ENCODE measurements around the gene SCYL3.
A peak's percentile ranks its signal among the peaks of the same experiment; 100 is the strongest.

SCYL3 gene, protein sequence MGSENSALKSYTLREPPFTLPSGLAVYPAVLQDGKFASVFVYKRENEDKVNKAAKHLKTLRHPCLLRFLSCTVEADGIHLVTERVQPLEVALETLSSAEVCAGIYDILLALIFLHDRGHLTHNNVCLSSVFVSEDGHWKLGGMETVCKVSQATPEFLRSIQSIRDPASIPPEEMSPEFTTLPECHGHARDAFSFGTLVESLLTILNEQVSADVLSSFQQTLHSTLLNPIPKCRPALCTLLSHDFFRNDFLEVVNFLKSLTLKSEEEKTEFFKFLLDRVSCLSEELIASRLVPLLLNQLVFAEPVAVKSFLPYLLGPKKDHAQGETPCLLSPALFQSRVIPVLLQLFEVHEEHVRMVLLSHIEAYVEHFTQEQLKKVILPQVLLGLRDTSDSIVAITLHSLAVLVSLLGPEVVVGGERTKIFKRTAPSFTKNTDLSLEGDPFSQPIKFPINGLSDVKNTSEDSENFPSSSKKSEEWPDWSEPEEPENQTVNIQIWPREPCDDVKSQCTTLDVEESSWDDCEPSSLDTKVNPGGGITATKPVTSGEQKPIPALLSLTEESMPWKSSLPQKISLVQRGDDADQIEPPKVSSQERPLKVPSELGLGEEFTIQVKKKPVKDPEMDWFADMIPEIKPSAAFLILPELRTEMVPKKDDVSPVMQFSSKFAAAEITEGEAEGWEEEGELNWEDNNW

DNA sequence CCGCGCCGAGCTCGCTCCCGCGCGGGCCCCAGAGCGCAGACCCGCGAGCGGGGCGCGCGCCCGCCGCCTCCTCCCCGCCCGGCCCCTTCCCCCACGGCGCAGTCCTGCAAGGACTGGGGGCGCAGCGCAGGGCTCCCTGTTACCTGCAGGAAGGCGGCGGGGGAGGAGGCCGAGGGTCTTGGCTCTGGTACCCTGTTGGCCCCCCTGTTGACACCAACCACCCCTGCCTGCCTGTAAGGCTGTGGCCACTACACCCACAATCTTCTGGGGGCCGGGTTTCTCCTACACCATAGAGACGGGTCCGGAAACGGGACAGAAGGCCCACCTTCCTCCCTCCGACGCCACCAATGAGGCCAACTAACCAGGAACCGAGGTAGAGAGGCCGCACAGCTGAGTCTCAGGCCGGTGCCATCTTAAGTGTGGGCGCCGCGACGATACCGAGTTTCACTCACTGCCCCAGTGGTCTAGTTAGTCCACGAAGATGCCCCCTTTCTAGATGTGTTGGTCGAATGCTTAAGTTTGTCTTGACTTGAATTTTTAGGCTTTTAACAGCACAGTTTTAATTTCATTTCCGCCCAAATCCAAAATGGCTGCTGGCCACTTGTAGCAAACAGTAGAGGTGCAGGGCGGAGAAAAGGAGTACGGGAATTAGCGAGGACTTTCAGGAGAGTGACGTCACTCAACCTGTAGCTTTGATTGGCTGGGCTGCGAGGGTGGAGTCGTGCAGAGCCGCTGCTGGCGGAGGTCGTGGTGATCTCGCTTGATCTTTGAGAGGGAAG lies at the start of gene SCYL3:
Gene SCYL3 (minus strand): TSS at position 252 of the 779 bp plus-strand sequence. CDS start 5,056 bp downstream, outside the sequence.
- TF ChIP-seq EZH2phosphoT487 (conservative IDR thresholded peaks at IDR 0.05; ENCODE audit: low read length): no peak
- TF ChIP-seq, protein P1, sequence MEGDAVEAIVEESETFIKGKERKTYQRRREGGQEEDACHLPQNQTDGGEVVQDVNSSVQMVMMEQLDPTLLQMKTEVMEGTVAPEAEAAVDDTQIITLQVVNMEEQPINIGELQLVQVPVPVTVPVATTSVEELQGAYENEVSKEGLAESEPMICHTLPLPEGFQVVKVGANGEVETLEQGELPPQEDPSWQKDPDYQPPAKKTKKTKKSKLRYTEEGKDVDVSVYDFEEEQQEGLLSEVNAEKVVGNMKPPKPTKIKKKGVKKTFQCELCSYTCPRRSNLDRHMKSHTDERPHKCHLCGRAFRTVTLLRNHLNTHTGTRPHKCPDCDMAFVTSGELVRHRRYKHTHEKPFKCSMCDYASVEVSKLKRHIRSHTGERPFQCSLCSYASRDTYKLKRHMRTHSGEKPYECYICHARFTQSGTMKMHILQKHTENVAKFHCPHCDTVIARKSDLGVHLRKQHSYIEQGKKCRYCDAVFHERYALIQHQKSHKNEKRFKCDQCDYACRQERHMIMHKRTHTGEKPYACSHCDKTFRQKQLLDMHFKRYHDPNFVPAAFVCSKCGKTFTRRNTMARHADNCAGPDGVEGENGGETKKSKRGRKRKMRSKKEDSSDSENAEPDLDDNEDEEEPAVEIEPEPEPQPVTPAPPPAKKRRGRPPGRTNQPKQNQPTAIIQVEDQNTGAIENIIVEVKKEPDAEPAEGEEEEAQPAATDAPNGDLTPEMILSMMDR (IDR thresholded peaks at IDR 0.05; ENCODE audit: insufficient read depth, low read length, poor library complexity, severe bottlenecking): no peak
- H3K9me2 ChIP-seq (replicated peaks; ENCODE audit: insufficient read depth, low read length): no peaks in the 10 kb centered on the region
- H3K27ac ChIP-seq (ENCODE audit: low read depth, low read length): peak within 1 kb of the TSS; percentile 88

DNA sequence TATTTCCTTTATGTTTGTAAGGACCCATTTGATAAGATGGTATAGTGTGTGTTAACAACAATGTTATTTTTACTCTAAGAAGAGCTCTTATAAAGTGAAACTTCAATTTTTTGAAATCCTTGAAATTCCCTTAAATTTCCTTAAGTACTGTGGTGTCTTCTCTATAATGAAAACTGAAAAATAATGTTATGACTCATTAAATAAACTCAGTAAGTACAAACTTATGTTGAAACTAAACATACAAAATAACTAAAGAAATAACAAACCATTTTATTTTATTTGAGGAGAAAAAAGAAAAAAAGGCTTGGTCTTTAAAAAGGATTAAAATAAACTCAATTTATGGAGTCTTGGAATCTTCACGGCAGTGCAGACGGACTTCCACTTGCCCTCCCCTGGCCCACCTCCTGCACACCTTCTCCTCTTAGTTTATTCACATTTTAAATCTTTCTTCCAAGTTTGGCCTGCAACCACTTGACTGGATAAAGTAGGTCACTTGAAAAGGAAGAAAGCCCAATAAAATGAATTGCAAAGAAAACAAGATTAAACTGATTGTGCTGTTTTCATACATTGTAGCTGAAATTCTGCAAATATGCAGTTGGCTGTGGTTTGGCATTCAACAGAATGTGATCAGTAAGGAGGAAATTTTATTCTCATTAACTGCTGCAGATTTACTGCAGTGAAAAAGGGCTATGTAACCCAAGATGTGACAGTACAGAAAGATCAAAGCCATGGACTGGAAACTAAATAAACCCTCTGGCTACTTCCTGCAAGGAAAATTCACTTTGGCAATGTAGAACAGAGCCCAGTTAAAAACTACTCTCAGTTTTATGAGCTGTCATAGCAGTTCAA lies 48.5 kb upstream of the SCYL3 start:
- H3F3A ChIP-seq (ENCODE audit: insufficient read depth): no peaks in the 10 kb centered on the region
- no peak overlapping the region for H3K4me2 ChIP-seq (ENCODE audit: low read depth, low read length, poor library complexity, severe bottlenecking)
- H3K36me3 ChIP-seq (ENCODE audit: low read length): no peaks in the 10 kb centered on the region
- H3K4me3 ChIP-seq (ENCODE audit: insufficient read depth, low read length, poor library complexity, severe bottlenecking): no peak overlapping the region
- H3K27me3 ChIP-seq (ENCODE audit: low read length): no peaks in the 10 kb centered on the region
- no peaks in the 10 kb centered on the region for H3K79me2 ChIP-seq (ENCODE audit: insufficient read depth, low read length)
- no peak overlapping the region for H3K27ac ChIP-seq (ENCODE audit: low read depth, low read length)
- H4K20me1 ChIP-seq (ENCODE audit: low read depth, low read length): no peaks in the 10 kb centered on the region
- TF ChIP-seq, protein P1 (IDR thresholded peaks at IDR 0.05; ENCODE audit: insufficient read depth, low read length, poor library complexity, severe bottlenecking): no peak
- TF ChIP-seq EZH2phosphoT487 (conservative IDR thresholded peaks at IDR 0.05; ENCODE audit: low read length): no peak
- no peaks in the 10 kb centered on the region for H3K9me2 ChIP-seq (replicated peaks; ENCODE audit: insufficient read depth, low read length)
- H2AFZ ChIP-seq (ENCODE audit: low read depth, low read length, severe bottlenecking): no peak overlapping the region
- no peak overlapping the region for H3K9ac ChIP-seq (ENCODE audit: low read length)
- no peaks in the 10 kb centered on the region for H3K9me3 ChIP-seq (ENCODE audit: insufficient read depth, low read length)

More for the DNA sequence above, at the start of gene SCYL3:
- H3K9ac ChIP-seq (ENCODE audit: low read length): peak within 1 kb of the TSS; percentile 98
- peak within 1 kb of the TSS; percentile 96 for H3K4me2 ChIP-seq (ENCODE audit: low read depth, low read length, poor library complexity, severe bottlenecking)
- H2AFZ ChIP-seq (ENCODE audit: low read depth, low read length, severe bottlenecking): peak within 1 kb of the TSS; percentile 81
- H3K79me2 ChIP-seq (ENCODE audit: insufficient read depth, low read length): peaks cover 41% of the 10 kb centered on the region
- no peaks in the 10 kb centered on the region for H3F3A ChIP-seq (ENCODE audit: insufficient read depth)
- no peaks in the 10 kb centered on the region for H3K36me3 ChIP-seq (ENCODE audit: low read length)
- no peaks in the 10 kb centered on the region for H3K27me3 ChIP-seq (ENCODE audit: low read length)
- H3K9me3 ChIP-seq (ENCODE audit: insufficient read depth, low read length): no peaks in the 10 kb centered on the region
- peak within 1 kb of the TSS; percentile 83 for H3K4me3 ChIP-seq (ENCODE audit: insufficient read depth, low read length, poor library complexity, severe bottlenecking)
- peaks cover 8% of the 10 kb centered on the region; the same call in 1 of the 2 replicates for H4K20me1 ChIP-seq (ENCODE audit: low read depth, low read length)
